PC-3 (cell line): ENCODE data around the gene ARL6IP6.

Source experiments
- CTCF ChIP-seq: fragments of 300-600 bp; sonication (generic); conservative IDR thresholded peaks from 2 replicates; pipeline ENCODE4 v1.5.1; 2017; ENCODE audit warnings: antibody characterized with exemption, low read depth, mild to moderate bottlenecking, low read length
- EZH2 ChIP-seq: fragments of 300-600 bp; sonication (generic); IDR thresholded peaks from one replicate; pipeline ENCODE4 v1.6.1; 2017; ENCODE audit warnings: antibody characterized with exemption, mild to moderate bottlenecking, low read length; ENCODE audit not compliant: unreplicated experiment
- EZH2phosphoT487 ChIP-seq: fragments of 300-600 bp; sonication (generic); IDR thresholded peaks from 2 replicates; pipeline ENCODE4 v1.6.1; 2018; ENCODE audit warnings: mild to moderate bottlenecking, antibody characterized with exemption, low read length, borderline replicate concordance

- TF ChIP-seq CTCF (no peak), EZH2 (no peak), EZH2phosphoT487 (no peak)
Observed at GRCh38 chr2:152792974-152793373, 74.6 kb downstream of the ARL6IP6 start.
